K562 (cell line): ENCODE measurements around the gene PLA2G4D. TPM values are rescaled to one million over a fixed set of nuclear protein-coding genes. Genes with fewer than 3 reads are reported as not detected.

Experiments
- ATAC-seq: fragments of 200-7000 bp; cut with Tn5 transposase; 3 replicates; pipeline ENCODE4 v1.9.1; 2020; ENCODE audit warnings: moderate library complexity
- BruUV-seq: library from RNA; stranded (reverse); fragments of 400-500 nt; replicated peaks from 2 replicates; lab custom pipeline; 2021; lab: Mats Ljungman, UMichigan
- CTCF ChIA-PET: fragments of 300-600 bp; formaldehyde crosslinking; extraction: SDS; loops from one replicate; lab custom pipeline; 2021; ENCODE audit warnings: low intra/inter-chr PET ratio; lab: Yijun Ruan, JAX
- POLR2A ChIA-PET: fragments of 300-600, 350-650 bp; sonication (Branson Sonifier 250); formaldehyde crosslinking; extraction: SDS; loops from one replicate; lab custom pipeline; 2021; ENCODE audit warnings: antibody characterized with exemption, inconsistent platforms; lab: Yijun Ruan, JAX
- DNase-seq, 4 experiments: peaks; one replicate each; pipeline versions ENCODE4 v3.0.0 to v3.0.0-alpha.2; 2011 to 2018; ENCODE audit warnings: low spot score in 3 of 4, mixed read lengths in 3 of 4; ENCODE audit errors: extremely low read depth in 1 of 4
- FAIRE-seq: peaks from 2 replicates; lab custom pipeline; 2011; peaks lifted over from hg19 to GRCh38; lab: Jason Lieb, UNC
- H2AFZ ChIP-seq: 2 replicates; pipeline ENCODE4 v1.6.0; 2011; ENCODE audit warnings: low read depth, low read length, control low read depth, inconsistent platforms
- H3K27ac ChIP-seq: fragments of 200-600 bp; 3 replicates; pipeline ENCODE4 v1.8.0; 2011; ENCODE audit warnings: low read depth, mild to moderate bottlenecking, control low read depth, inconsistent platforms, low read length, moderate library complexity, mixed read lengths; ENCODE audit errors: extremely low read depth
- H3K27me3 ChIP-seq, 2 experiments: fragments of 300-600 bp in 1 of 2; 2 replicates in 1 of 2; 3 replicates in 1 of 2; pipeline versions ENCODE4 v1.6.0 to v1.8.0; 2011; ENCODE audit warnings: inconsistent platforms in 2 of 2, low read length in 2 of 2, mild to moderate bottlenecking in 1 of 2, mixed read lengths in 1 of 2, moderate library complexity in 1 of 2; ENCODE audit not compliant: control insufficient read depth in 2 of 2, insufficient read depth in 2 of 2
- H3K36me3 ChIP-seq: fragments of 300-600 bp; 3 replicates; pipeline ENCODE4 v1.8.0; 2011; ENCODE audit warnings: mild to moderate bottlenecking, low read length, inconsistent platforms; ENCODE audit not compliant: control insufficient read depth, insufficient read depth
- H3K4me1 ChIP-seq, 2 experiments: fragments of 200-600 bp in 1 of 2; replicated peaks in 1 of 2; 2 replicates in 1 of 2; 3 replicates in 1 of 2; pipeline versions ENCODE4 v1.5.1 to v1.8.0; 2011; ENCODE audit warnings: inconsistent platforms in 2 of 2, low read length in 2 of 2, mild to moderate bottlenecking in 1 of 2, mixed read lengths in 1 of 2, moderate library complexity in 1 of 2; ENCODE audit not compliant: control insufficient read depth in 2 of 2, insufficient read depth in 2 of 2
- H3K4me2 ChIP-seq: 2 replicates; pipeline ENCODE4 v1.6.1; 2011; ENCODE audit warnings: low read length, control low read depth, inconsistent platforms, mixed read lengths; ENCODE audit not compliant: insufficient read depth
- H3K4me3 ChIP-seq: fragments of 200-600 bp; sonication (generic), shearing (Covaris generic); 2 replicates; pipeline ENCODE4 v1.5.1; 2016; ENCODE audit warnings: control low read depth, inconsistent platforms
- H3K79me2 ChIP-seq: fragments of 200-600 bp; 3 replicates; pipeline ENCODE4 v1.8.0; 2011; ENCODE audit warnings: low read length, inconsistent platforms; ENCODE audit not compliant: control insufficient read depth, insufficient read depth
- H3K9ac ChIP-seq, 2 experiments: 2 replicates each; pipeline versions ENCODE4 v1.6.0 to v1.6.1; 2011; ENCODE audit warnings: low read depth in 2 of 2, low read length in 2 of 2, control low read depth in 1 of 2, inconsistent platforms in 1 of 2, mild to moderate bottlenecking in 1 of 2, mixed read lengths in 1 of 2; ENCODE audit not compliant: insufficient read depth in 1 of 2
- H3K9me1 ChIP-seq: one replicate; pipeline ENCODE4 v1.6.0; 2011; ENCODE audit warnings: inconsistent platforms, mild to moderate bottlenecking, low read length, moderate library complexity; ENCODE audit not compliant: control insufficient read depth, insufficient read depth
- H3K9me3 ChIP-seq: replicated peaks from 2 replicates; pipeline ENCODE4 v1.5.1; 2011; ENCODE audit warnings: low read depth, low read length, inconsistent platforms; ENCODE audit not compliant: control insufficient read depth, insufficient read depth
- H4K20me1 ChIP-seq: replicated peaks from 2 replicates; pipeline ENCODE4 v1.6.1; 2011; ENCODE audit warnings: low read length, inconsistent platforms, mixed read lengths; ENCODE audit not compliant: control insufficient read depth, insufficient read depth
- CREB1 ChIP-seq, 2 experiments: sonication (generic) in 1 of 2; formaldehyde crosslinking in 1 of 2; IDR thresholded peaks; 2 replicates each; pipeline versions ENCODE4 v1.6.1 to v1.8.0; 2012 to 2022; ENCODE audit warnings: inconsistent platforms in 1 of 2, mild to moderate bottlenecking in 1 of 2, missing genetic modification reagents in 1 of 2, moderate library complexity in 1 of 2
- ETV6 ChIP-seq, 3 experiments: fragments of 150-350 bp in 1 of 3; sonication (generic) in 1 of 3; formaldehyde crosslinking in 1 of 3; IDR thresholded peaks; 2 replicates each; pipeline versions ENCODE4 v1.6.1 to v1.8.0; 2014 to 2022; ENCODE audit warnings: borderline replicate concordance in 2 of 3, low read depth in 2 of 3, antibody characterized with exemption in 1 of 3, low read length in 1 of 3, mild to moderate bottlenecking in 1 of 3, missing genetic modification reagents in 1 of 3
- NEUROD1 ChIP-seq: fragments of 150-350 bp; IDR thresholded peaks from 2 replicates; pipeline ENCODE4 v1.6.1; 2014; ENCODE audit warnings: borderline replicate concordance, low read length, low read depth; ENCODE audit not compliant: partially characterized antibody
- PPARD ChIP-seq: fragments of 250-450 bp; sonication (Bioruptor Pico); IDR thresholded peaks from 2 replicates; pipeline ENCODE4 v1.8.0; 2022; ENCODE audit warnings: inconsistent platforms, mild to moderate bottlenecking, moderate library complexity
- SMARCA5 ChIP-seq: fragments of 450-650 bp; IDR thresholded peaks from 2 replicates; pipeline ENCODE4 v1.6.1; 2016
- SRSF7 ChIP-seq: fragments of 200-400 bp; formaldehyde crosslinking; optimal IDR thresholded peaks from 2 replicates; pipeline ENCODE3; 2017; ENCODE audit warnings: mild to moderate bottlenecking, low read depth, low read length
- XRCC3 ChIP-seq: fragments of 450-650 bp; IDR thresholded peaks from 2 replicates; pipeline ENCODE4 v1.6.1; 2017; ENCODE audit warnings: mild to moderate bottlenecking, moderate library complexity
- ZNF121 ChIP-seq: sonication (generic); formaldehyde crosslinking; conservative IDR thresholded peaks from 2 replicates; pipeline ENCODE4 v1.8.0; 2022; ENCODE audit warnings: missing genetic modification reagents
- ZNF23 ChIP-seq: fragments of 250-450 bp; sonication (Bioruptor Pico); IDR thresholded peaks from 2 replicates; pipeline ENCODE4 v1.4.0; 2020; ENCODE audit warnings: mild to moderate bottlenecking
- WGBS: fragments of 100-300 bp; shearing (Covaris generic); methylation state at CpG from one replicate; pipeline ENCODE4 v1.1.6; 2016; ENCODE audit warnings: low coverage, mixed read lengths; ENCODE audit not compliant: insufficient coverage; ENCODE audit errors: missing lambda C conversion rate; 5-methylcytosine and 5-hydroxymethylcytosine counted together
- in situ Hi-C: fragments of 300-500 bp; cut with MboI; formaldehyde crosslinking; loops from 4 replicates; pipeline ENCODE4 v1.15.0; 2018; ENCODE audit warnings: inconsistent platforms, mixed read lengths
- intact Hi-C: fragments of 100-400 bp; cut with micrococcal nuclease; formaldehyde crosslinking; loops from 2 replicates; pipeline ENCODE4 v1.14.2; 2022
- polyA plus RNA-seq, 8 experiments: library from polyadenylated mRNA; depleted of rRNA in 4 of 8; stranded (reverse) in 5 of 8; unstranded in 3 of 8; fragments of >200 nt; fragmentation: Nextera tagmentation in 2 of 8; fragmentation: Illumina TruSeq in 1 of 8; extraction: Ambion mirVana in 2 of 8; extraction: Trizol in 1 of 8; gene quantifications; 2 replicates each; pipeline versions ENCODE4 v1.2.1 to v1.2.3, GENCODE V29; 2011 to 2014; ENCODE audit warnings: inconsistent platforms in 1 of 8, missing spikeins in 1 of 8
- total RNA-seq, 7 experiments: library from RNA; depleted of rRNA in 6 of 7; stranded (reverse); fragments of >200 nt in 6 of 7; fragmentation: Illumina TruSeq in 2 of 7; extraction: Trizol in 2 of 7; gene quantifications; 2 replicates each; pipeline versions ENCODE4 v1.2.1 to v1.2.3, GENCODE V29; 2011 to 2021; ENCODE audit warnings: low replicate concordance in 1 of 7
- TF ChIP-seq, protein P1 (sequence below): fragments of 250-450 bp; sonication (Bioruptor Pico); IDR thresholded peaks from 2 replicates; pipeline ENCODE4 v1.4.0; 2020; ENCODE audit warnings: borderline replicate concordance
- TF ChIP-seq, protein P2 (sequence below), 2 experiments: fragments of 450-650 bp; IDR thresholded peaks; 2 replicates each; pipeline ENCODE4 v1.6.1; 2018; ENCODE audit warnings: mild to moderate bottlenecking in 2 of 2, low read depth in 1 of 2; ENCODE audit not compliant: partially characterized antibody in 2 of 2
- TF ChIP-seq, protein P3 (sequence below): fragments of 250-450 bp; sonication (Bioruptor Pico); IDR thresholded peaks from 2 replicates; pipeline ENCODE4 v1.8.0; 2021; ENCODE audit warnings: moderate library complexity, mild to moderate bottlenecking, inconsistent platforms

The PLA2G4D gene
- total and polyA plus RNA-seq, 9 of the 15 experiments (the other 6 are each of a cell fraction or from before 2014, with no cell fraction given), result 0.04 TPM; not detected in 8

DNA sequence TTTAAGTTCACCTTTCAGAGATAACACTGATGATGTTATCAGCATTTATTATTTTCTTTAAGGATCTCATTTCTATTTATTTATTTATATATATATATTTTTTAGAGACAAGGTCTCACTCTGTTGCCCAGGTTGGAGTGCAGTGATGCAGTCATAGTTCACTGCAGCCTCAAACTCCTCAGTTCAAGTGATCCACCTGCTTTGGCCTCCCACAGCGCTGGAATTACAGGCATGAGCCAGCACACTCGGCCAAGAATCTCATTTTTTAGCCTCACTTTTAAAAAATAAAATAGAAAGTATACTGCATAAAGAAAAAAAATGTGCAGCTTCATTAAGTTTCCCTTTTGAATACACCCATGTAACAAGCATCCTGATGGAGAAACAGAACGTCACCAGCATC, 35.6 kb downstream of the PLA2G4D start:
- Histone ChIP-seq H4K20me1 (peaks cover 4% of the 10 kb centered on the region; the same call in 1 of the 2 replicates), H3K79me2 (no peaks in the 10 kb centered on the region), H3K36me3 (no peaks in the 10 kb centered on the region), H3K4me2 (no peak overlapping the region), H2AFZ (no peak overlapping the region), H3K4me1 (peaks cover 0 to 6% of the 10 kb centered on the region in 2 experiments; a peak in 3 of 5 replicates), H3K27ac (no peak overlapping the region), H3K4me3 (no peak overlapping the region), H3K27me3 (peaks cover 17 to 50% of the 10 kb centered on the region in 2 experiments), H3K9ac (no peak overlapping the region), H3K9me3 (no peaks in the 10 kb centered on the region), H3K9me1 (no peaks in the 10 kb centered on the region)
- DNase-seq, result no peak
- ATAC-seq, result no peak
- FAIRE-seq, result no peak
- in situ Hi-C loops (loop anchor here (5.0 kb wide), 1 partner anchor 66 kb away; no protein-coding TSS in a partner anchor), intact Hi-C loops (no loop called here)
- WGBS, result 0% methylated on average over 3 of the region's 3 CpGs
- no peak for TF ChIP-seq SRSF7
- TF ChIP-seq, protein P1, sequence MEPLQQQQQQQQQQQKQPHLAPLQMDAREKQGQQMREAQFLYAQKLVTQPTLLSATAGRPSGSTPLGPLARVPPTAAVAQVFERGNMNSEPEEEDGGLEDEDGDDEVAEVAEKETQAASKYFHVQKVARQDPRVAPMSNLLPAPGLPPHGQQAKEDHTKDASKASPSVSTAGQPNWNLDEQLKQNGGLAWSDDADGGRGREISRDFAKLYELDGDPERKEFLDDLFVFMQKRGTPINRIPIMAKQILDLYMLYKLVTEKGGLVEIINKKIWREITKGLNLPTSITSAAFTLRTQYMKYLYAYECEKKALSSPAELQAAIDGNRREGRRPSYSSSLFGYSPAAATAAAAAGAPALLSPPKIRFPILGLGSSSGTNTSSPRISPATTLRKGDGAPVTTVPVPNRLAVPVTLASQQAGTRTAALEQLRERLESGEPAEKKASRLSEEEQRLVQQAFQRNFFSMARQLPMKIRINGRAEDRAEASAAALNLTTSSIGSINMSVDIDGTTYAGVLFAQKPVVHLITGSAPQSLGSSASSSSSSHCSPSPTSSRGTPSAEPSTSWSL (CRISPR knock-in tag), result no peak
- TF ChIP-seq SMARCA5, result no peak
- no peak for TF ChIP-seq XRCC3
- TF ChIP-seq ZNF23, result no peak
- no peak for TF ChIP-seq PPARD (CRISPR knock-in tag)
- no peak for TF ChIP-seq CREB1 (IDR thresholded peaks at IDR 0.05)
- no peak for TF ChIP-seq CREB1 (CRISPR knock-in tag; IDR thresholded peaks at IDR 0.05)
- TF ChIP-seq, protein P2, sequence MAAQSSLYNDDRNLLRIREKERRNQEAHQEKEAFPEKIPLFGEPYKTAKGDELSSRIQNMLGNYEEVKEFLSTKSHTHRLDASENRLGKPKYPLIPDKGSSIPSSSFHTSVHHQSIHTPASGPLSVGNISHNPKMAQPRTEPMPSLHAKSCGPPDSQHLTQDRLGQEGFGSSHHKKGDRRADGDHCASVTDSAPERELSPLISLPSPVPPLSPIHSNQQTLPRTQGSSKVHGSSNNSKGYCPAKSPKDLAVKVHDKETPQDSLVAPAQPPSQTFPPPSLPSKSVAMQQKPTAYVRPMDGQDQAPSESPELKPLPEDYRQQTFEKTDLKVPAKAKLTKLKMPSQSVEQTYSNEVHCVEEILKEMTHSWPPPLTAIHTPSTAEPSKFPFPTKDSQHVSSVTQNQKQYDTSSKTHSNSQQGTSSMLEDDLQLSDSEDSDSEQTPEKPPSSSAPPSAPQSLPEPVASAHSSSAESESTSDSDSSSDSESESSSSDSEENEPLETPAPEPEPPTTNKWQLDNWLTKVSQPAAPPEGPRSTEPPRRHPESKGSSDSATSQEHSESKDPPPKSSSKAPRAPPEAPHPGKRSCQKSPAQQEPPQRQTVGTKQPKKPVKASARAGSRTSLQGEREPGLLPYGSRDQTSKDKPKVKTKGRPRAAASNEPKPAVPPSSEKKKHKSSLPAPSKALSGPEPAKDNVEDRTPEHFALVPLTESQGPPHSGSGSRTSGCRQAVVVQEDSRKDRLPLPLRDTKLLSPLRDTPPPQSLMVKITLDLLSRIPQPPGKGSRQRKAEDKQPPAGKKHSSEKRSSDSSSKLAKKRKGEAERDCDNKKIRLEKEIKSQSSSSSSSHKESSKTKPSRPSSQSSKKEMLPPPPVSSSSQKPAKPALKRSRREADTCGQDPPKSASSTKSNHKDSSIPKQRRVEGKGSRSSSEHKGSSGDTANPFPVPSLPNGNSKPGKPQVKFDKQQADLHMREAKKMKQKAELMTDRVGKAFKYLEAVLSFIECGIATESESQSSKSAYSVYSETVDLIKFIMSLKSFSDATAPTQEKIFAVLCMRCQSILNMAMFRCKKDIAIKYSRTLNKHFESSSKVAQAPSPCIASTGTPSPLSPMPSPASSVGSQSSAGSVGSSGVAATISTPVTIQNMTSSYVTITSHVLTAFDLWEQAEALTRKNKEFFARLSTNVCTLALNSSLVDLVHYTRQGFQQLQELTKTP (IDR thresholded peaks at IDR 0.05; ENCODE audit: low read depth in 1 of 2, partially characterized antibody in 2 of 2), result no peak
- TF ChIP-seq, protein P3, sequence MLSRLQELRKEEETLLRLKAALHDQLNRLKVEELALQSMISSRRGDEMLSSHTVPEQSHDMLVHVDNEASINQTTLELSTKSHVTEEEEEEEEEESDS (CRISPR knock-in tag), result no peak
- TF ChIP-seq NEUROD1, result no peak
- no peak for TF ChIP-seq ZNF121
- TF ChIP-seq ETV6 (IDR thresholded peaks at IDR 0.05; ENCODE audit: borderline replicate concordance in 1 of 2, low read depth in 2 of 2, low read length in 1 of 2), result no peak
- no peak for TF ChIP-seq ETV6 (CRISPR knock-in tag; IDR thresholded peaks at IDR 0.05; ENCODE audit: borderline replicate concordance)
- BruUV-seq, result no TSS peak
- ChIA-PET POLR2A (no interaction called here), CTCF (interaction anchor here (5.6 kb wide), 1 partner anchor 69 kb away, joined by 71 read pairs; no protein-coding TSS in a partner anchor)
